Iris pigment epithelial cell (primary cell): Measurements from ENCODE around the gene LRFN2.
A peak's percentile ranks its signal among the peaks of the same experiment; 100 is the strongest.

Experiments
- DNase-seq: peaks from one replicate; pipeline ENCODE4 v3.0.0-alpha.2; 2011; ENCODE audit warnings: low read depth

LRFN2 gene

DNA sequence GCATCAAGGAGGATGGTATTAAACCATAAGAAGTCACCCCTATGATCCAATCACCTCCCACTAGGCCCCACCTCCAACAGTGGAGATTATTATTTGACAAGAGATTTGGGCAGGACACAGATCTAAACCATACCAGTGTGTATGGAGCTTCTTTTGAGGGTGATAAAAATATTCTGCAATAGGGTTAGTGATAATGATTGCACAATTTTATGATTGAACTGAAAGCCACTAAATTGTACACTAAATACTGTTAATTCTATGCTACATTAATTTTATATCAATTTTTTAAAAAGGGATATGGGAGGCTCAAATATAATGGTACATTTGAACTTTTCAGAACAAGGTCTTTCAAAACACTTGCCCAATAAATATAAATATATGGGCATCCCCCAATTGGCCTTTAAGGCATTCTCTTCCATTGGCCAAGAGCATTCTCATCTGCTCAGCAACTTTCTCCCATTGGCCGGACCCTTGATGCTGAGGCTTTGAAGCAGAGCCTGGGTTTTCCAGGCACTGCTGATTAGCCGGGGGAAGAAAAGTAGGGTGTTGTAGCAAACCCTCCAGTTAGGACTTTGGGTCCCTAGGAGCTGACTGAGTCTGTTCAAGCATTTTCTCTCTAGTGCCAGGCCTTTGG lies 209.9 kb downstream of the LRFN2 start:
- no peak for DNase-seq

DNA sequence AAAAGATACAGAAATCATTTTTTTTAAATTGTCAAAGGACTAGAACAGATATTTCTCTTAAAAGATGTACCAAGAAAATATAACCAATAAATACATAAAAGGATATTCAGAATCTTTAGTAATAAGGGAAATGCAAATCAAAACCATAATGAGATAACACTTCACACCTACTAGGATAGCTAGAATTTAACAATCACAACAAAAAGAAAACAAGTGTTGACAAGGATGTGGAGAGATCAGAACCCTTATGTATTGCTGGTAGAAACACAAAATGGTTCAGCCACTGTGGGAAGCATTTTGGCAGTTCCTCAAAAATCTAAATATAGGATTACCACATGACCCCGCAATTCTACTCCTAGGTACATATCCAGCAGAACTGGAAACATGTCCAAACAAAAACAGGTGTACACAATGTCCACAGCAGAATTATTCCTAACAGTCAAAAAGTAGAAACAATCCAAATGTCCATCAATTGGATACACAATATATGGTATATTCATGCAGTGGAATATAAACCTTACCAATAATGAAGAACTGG lies 211.0 kb downstream of the LRFN2 start:
- no peak for DNase-seq

DNA sequence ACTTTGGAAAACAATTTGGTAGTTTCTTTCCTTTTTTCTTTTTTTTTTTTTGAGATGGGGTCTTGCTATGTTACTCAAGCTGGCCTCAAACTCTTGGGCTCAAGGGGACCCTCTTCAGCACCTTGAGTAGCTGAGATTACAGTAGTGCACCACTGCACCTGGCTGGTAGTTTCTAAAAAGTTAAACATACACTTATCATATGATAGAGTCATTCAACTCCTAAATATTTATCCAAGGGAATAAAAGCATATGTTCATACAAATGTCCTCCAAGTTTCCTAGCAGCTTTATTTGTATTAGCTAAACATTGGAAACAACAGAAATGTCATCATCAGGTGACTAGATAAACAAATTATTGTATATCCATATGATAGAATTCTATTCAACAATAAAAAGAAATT lies 213.9 kb downstream of the LRFN2 start:
- no peak for DNase-seq

DNA sequence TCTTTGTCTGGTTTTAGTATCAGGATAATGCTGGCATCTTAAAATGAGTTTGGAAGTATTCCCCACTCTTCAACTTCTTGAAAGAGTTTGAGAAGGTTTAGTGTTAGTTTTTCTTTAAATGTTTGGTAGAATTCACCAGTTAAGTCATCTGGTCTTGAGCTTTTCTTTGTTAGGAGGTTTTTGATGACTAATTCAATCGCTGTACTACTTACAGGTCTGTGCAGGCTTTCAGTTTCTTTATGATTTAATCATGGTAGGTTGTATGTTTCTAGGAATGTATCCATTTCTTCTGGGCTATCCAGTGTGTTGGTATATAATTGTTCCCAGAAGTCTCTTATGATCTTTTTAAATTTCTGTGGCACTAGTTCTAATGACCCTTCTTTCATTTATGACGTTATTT lies 215.5 kb downstream of the LRFN2 start:
- DNase-seq, result no peak

DNA sequence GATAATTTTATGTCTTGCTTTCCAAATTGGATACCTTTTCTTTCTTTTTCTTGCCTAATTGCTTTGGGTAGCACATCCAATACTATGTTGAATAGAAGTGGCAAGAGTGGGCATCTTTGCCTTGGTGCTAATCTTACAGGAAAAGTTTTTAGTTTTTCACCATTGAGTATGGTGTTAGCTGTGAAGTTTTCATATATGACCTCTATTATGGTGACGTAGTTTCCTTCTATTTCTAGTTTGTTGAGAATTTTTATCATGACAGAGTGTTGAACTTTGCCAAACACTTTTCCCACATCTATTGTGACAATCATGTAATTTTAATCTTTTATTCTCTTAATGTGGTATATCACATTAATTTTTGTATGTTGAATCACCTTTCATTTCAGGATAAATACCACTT lies 216.1 kb downstream of the LRFN2 start:
- DNase-seq, result no peak

DNA sequence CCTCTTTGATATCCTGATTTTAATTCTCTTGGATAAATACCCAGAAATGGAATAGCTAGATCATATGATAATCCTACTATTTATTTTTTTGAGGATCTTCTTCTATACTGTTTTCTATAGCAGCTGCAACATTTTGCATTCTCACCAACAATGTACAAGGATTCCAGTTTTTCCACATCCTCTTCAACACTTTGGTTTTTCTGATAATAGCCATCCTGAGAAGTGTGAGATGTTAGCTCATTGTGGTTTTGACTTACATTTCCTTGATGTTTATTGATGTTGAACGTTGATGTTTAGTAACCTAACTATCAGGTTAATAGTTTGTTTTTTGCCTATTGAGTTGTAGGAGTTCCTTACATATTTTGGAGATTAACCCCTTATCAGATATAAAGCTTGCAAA lies 217.3 kb downstream of the LRFN2 start:
- DNase-seq, result no peak

DNA sequence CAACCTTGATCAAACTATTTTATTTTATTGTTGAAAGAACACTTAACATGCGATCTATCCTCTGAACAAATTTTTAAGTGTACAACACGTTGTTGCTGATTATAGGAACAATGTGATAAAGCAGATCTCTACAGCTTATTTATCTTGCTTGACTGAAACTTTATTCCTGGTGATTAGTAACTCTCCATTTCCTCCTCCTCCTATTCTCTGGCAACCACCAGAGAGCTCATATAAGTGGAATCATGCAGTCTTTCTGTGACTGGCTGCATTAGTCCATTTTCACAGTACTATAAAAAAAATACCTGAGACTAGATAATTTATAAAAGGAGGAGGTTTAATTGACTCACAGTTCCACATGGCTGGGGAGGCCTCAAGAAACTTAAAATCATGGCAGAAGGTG lies 218.1 kb downstream of the LRFN2 start:
- no peak for DNase-seq

DNA sequence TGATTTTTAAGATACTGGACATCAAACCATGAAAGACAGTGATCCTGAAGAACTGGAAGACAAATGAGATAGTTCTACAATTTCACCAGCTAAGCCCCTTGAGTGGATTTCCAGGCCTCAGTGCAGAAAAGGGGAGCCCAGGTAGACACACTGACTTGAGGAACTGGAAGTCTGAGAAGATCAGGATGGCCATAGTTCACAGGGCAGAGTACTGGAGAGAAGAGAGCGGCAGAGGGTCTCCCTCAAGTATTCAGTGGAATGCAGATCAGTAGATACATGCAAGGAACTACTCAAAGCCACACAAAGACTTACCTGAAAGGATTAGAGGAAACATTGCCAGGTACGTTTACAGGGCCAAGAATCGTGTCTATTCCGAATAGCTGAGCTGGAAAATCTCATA lies 224.3 kb downstream of the LRFN2 start:
- DNase-seq, result no peak

DNA sequence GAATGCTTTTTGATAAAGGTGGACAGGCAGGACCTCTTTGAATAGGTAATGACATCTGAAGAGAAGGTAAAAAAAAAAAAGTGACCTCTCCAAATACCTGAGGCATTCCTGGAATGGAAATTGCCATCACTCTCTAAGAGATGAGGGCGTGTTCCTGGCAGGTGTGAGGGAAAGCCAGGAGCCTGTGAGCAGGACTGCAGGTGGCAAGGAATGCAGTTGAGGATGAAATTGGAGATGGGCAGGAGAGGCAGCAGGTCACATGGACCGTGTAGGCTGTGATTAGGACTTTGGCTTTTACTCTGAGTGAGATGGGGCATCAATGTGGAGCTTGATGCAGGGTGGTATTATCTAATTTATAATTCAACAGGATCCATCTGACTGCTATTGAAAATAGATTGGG lies 227.4 kb downstream of the LRFN2 start:
- no peak for DNase-seq

DNA sequence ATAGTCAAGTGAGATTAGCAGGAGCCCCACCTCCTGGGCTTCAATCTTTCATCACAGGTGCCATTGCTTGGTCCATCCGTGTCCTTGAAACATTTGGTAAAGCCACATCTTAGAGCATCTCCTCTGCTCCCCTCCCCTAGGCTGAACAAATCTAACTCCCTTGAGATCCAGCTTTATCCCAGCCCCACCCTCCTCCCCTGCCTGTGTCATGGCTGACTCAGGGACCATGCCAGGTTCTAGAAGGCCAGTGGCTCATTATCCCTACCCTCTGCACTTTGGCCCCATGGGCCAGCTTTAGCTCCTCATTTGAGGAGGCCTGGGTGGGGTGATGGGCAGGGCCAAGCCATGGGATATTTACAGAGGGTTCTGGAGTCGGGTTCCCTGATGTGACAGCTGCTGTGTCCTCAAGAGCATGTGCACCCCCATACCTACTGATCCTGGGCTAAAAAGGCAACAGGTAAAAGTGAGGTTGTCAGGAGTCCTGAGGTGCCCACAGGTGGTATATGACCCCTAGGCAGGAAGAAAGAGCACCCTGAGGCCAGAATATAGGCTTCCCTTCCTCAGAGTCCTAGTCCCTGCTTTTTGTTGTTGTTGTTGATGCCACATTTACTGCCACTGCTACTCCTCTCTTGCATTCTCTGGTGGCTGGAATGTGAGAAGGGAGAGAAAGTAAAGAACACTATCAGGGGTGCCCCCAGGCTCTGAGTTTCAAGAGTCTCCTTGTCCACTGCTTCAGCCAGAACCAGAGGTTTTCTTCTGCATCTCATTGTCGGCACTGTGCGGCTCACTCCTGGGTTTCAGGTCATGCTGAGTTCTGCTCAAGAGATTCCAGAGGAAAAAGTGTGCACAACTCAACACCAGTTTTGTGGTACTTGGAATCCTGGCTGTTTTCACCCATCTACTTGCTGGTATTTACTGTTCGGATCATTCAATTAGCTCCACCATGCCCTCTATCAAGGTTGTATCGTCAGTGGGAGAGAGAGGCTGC lies 228.4 kb downstream of the LRFN2 start:
- no peak for DNase-seq

DNA sequence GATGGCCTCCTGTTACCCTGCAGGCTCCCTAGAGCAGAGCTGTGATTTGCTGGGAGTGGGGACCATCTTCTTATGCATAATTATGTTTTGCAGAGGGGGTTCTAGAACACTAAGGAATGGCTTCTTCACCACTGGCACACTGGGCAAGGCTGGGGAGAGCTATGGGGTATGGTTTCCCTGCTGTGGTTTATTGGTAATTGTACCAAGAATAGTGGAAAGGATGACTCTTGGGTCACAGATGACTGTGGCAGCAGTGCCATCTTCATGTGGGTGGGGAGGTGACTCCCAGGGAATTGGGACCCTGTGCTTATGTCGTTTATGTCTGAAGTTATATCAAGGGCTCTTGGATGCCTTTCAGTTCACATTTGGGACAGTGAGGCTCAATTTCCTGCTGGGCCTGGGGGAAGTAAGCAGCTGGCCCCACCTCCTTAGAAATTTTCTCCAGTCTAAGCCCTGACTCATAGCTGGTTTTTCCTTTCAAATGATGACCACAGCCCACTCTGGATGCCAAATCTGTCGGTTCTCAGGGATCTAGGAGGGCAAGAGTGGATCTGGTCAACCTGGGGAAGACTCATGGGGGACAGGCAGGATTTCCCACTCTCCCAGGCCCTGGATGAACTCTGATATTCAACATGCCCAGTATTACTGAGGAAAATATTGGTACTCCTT lies 230.8 kb downstream of the LRFN2 start:
- DNase-seq, result peak; percentile 14

DNA sequence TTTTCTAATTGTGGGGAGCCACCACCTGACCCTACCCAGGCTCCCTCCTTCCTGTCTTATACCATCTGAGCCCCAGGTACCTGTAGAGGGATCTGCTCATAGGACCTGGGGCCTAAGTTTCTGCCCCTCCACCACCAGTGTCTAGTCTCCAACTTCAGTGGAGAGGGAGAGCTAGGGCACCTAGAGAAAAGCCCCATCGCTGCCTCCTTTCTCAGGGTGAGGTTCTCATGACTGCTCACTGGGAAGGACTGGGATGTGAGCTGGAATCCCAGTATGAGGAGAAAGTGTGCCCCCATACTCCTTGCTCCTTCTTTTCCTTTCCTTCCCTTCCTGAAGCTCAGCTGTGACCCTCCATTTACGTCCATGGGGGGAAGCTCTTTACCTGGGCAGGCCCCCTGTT lies 231.6 kb downstream of the LRFN2 start:
- no peak for DNase-seq

DNA sequence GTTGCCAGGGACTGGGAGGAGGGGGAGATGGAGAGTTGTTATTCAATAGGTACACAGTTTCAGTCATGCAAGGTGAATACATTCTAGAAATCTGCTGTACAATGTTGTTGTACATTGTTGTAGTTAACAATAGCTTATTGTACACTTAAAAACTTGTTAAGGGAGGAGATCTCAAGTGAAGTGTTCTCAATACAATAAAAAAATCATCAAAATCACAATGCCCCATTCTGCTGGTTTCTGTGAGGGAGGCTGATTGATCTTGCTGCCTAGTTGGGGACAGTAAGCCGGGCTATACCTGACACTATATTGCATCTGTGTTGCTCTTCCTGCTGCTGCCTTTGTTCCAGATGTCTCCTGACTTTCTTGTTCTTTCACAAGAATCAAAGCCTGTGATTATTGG lies 232.1 kb downstream of the LRFN2 start:
- no peak for DNase-seq

DNA sequence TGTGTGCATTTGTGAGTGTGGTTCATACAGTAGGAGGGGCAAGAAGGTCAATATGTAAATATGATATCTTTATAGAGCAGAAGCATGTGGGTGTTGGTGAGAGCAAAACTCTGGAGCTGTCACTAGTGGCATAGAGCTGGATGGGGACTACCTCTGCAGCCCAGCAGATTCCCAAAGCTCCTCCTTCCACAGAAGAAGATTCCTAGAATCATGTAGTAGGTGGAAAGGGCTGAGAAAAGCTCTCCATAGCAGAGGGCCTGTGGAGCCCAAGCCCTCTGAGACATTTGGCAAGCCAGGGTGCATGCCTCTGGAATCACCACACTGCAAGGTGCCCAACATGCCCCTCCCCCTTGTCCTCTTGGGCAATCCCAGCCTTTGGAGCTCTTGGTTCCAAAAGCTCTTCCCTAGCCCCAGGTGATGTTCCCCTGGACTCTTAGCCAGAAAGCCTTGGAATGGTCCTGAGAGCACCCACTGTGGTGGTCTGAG lies 233.2 kb downstream of the LRFN2 start:
- no peak for DNase-seq

DNA sequence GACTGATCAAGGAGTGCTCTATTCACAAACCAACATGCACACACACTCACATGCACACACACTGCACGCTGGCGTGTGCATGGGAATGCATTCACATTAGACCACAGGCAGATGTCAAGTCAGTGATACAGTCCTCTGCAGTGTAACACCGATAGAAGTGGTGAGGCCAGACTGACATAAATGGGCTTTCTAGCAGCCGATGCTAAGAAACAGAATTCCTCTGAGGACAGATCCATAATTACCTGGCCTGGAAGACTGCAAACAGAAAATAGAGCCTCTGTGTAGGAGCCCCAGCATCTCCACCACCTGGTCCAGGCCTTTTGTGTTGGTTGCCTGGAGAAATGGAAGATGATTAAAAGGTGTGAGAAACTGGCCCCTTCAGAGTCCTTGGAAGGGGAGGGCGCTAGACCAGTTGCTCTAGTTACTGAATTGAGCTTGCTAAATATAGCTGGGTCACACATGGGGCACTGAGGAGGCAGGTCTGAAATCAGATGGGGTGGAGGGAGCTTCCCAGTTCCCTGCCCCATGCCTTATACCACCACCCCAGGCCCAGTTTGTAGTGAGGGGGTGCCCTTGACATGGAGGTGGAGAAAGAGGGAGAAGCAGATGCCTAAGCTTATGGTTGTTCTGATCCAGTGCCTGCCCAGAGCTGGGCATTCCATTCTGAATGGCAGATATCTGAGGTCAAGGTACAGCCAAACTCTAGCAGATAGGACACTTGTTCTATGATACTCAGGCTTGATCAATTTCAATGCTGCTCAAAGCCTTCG lies 233.8 kb downstream of the LRFN2 start:
- no peak for DNase-seq

DNA sequence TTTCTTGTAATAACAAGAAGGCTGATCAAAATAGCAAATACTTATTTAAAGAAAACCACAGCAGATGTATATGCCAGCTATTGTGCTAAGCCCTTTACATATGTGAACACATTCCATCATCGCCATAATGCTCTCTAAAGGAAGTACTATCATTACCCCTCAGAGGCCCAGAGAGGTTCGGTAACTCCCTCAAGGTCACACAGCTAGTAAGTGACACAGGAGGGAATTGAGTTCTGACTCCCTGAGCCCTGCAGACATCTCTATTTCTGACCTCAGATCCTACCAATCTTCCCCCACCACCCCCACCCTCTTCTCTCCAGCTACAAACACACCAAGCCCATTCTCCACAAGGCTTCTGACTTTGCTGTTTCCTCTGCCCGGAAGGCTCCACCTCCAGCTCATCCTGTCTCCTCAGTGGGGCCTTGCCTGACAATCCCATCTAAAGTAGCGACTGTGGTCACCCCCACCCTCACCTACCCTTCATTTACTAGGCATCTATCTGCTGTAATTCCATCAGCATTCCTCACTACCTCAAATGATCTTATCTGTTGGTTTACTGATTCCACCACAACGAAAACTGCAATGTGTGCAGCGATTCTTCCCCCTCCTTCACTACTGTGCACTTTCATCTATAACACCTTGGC lies 234.5 kb downstream of the LRFN2 start:
- no peak for DNase-seq

DNA sequence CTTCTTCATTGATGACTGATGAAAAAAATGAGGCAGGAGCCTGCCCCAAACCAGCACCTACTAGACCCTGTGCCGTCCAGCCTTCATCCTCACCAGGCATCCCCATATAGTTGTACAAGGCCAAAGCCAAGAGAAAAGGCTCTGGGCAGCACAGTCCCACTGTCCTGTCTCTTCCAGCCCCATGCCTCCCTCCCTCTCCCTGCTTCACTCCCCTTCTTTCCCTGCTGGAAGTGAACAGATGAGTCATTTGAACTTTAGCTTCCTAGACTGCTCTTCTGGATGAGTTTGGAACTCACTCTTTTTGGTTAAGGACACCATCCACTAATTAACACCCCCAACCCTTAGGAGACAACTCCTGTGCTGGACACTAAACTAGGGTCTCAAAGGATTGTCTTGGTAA lies 235.2 kb downstream of the LRFN2 start:
- no peak for DNase-seq

DNA sequence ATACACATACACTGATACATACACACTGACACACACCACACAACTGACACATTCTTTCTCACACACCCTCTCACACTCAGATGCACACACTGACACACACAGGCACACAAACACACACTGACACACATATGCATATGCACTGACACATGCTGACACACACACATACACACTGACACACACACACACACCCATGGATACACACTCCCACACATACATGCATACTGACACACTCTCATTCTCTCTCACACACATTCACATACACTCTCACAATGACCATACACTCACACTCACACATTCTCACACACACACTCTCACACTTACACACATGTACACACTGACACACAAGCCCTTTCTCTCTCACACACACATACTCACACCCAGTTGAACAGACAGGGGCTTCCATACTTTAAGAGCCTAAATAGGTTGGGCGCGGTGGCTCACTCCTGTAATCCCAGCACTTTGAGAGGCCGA lies 236.4 kb downstream of the LRFN2 start:
- no peak for DNase-seq

DNA sequence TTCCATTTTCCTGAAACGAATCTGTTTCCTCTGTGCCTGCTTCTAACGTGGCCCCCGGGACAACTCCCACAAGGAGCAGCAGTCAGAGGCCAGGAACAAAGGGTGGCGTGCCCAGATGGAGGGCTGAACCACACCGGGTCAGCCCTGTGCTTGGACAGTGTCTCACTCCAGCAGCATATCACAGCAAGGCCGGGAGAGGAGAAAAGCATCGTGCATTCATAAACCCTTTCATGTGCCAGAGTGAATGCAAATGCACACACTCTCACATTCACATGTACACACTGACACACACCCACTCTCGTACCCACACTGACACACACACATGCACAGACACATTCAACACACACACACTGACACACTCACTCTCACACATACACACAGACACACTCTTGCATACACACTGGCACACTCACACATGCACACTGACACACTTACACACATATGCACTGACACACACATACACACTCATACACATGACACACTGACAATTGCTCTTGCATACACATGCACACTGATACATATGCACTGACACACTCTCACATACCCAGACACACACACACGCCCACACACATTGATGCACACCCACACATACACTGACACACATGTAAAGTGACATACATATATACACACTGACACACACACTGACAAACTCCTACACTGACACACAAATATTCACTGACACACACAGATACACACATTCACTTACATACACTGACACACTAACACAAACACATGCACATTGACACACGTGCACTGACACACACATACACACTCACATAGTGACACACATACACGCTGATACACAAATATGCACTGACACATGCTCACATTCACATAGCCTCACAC lies 237.0 kb downstream of the LRFN2 start:
- no peak for DNase-seq
